Loucy (cell line): Measurements from ENCODE around the gene ZNF398.

ENCODE experiments used
- H2AFZ ChIP-seq: fragments of 200-600 bp; sonication (generic); 2 replicates; pipeline ENCODE4 v1.6.0; 2016; ENCODE audit warnings: antibody characterized with exemption, mild to moderate bottlenecking, low read length, moderate library complexity
- H3F3A ChIP-seq: fragments of 200-600 bp; 2 replicates; pipeline ENCODE4 v1.6.0; 2016; ENCODE audit warnings: antibody characterized with exemption, low read depth, mild to moderate bottlenecking
- H3K27me3 ChIP-seq: fragments of 200-600 bp; sonication (generic); 2 replicates; pipeline ENCODE4 v1.6.1; 2014; ENCODE audit warnings: low read length, mild to moderate bottlenecking; ENCODE audit not compliant: insufficient read depth, poor library complexity, severe bottlenecking
- H3K36me3 ChIP-seq: fragments of 200-600 bp; sonication (generic); 2 replicates; pipeline ENCODE4 v1.6.1; 2016; ENCODE audit warnings: low read length; ENCODE audit not compliant: insufficient read depth
- H3K4me1 ChIP-seq: fragments of 200-600 bp; sonication (generic); 2 replicates; pipeline ENCODE4 v1.5.1; 2014; ENCODE audit warnings: low read length, mild to moderate bottlenecking; ENCODE audit not compliant: insufficient read depth, poor library complexity, severe bottlenecking
- H3K4me2 ChIP-seq: fragments of 200-600 bp; sonication (generic); 2 replicates; pipeline ENCODE4 v1.6.0; 2014; ENCODE audit warnings: antibody characterized with exemption, low read length, low read depth, mild to moderate bottlenecking; ENCODE audit not compliant: poor library complexity, severe bottlenecking
- H3K4me3 ChIP-seq: fragments of 200-600 bp; sonication (generic); 2 replicates; pipeline ENCODE4 v1.5.1; 2014; ENCODE audit warnings: low read length, mild to moderate bottlenecking, mixed read lengths; ENCODE audit not compliant: poor library complexity, severe bottlenecking
- H3K79me2 ChIP-seq: fragments of 200-600 bp; sonication (generic); 2 replicates; pipeline ENCODE4 v1.6.1; 2014; ENCODE audit warnings: low read length; ENCODE audit not compliant: insufficient read depth
- H3K9ac ChIP-seq: fragments of 200-600 bp; sonication (generic); 2 replicates; pipeline ENCODE4 v1.6.0; 2014; ENCODE audit warnings: mild to moderate bottlenecking, low read depth, low read length, moderate library complexity; ENCODE audit not compliant: poor library complexity, severe bottlenecking
- H3K9me2 ChIP-seq: fragments of 200-600 bp; sonication (generic); replicated peaks from 2 replicates; pipeline ENCODE4 v1.6.1; 2016; ENCODE audit warnings: low read depth, low read length, mixed read lengths
- H3K9me3 ChIP-seq: fragments of 200-600 bp; sonication (generic); 2 replicates; pipeline ENCODE4 v1.6.1; 2014; ENCODE audit warnings: mild to moderate bottlenecking, antibody characterized with exemption, low read length, low read depth; ENCODE audit not compliant: insufficient read depth
- H4K20me1 ChIP-seq: fragments of 200-600 bp; sonication (generic); 2 replicates; pipeline ENCODE4 v1.6.0; 2014; ENCODE audit warnings: antibody characterized with exemption, low read length, mild to moderate bottlenecking; ENCODE audit not compliant: insufficient read depth, poor library complexity, severe bottlenecking
- CTCF ChIP-seq: fragments of 200-600 bp; sonication (generic); conservative IDR thresholded peaks from 2 replicates; pipeline ENCODE4 v1.5.1; 2014; ENCODE audit warnings: mild to moderate bottlenecking, antibody characterized with exemption, low read length
- EZH2phosphoT487 ChIP-seq: fragments of 200-600 bp; IDR thresholded peaks from 2 replicates; pipeline ENCODE4 v1.6.1; 2018; ENCODE audit warnings: antibody characterized with exemption, mild to moderate bottlenecking, moderate library complexity, borderline replicate concordance

Gene ZNF398

GRCh38 chr7:149104749-149105148 lies 42.5 kb upstream of the ZNF398 start:
- no peaks in the 10 kb centered on the region for H4K20me1 ChIP-seq
- H3K36me3 ChIP-seq = no peaks in the 10 kb centered on the region
- H3K27me3 ChIP-seq = no peaks in the 10 kb centered on the region
- H3K9me3 ChIP-seq = no peaks in the 10 kb centered on the region
- no peak overlapping the region for H2AFZ ChIP-seq
- no peak overlapping the region for H3K4me2 ChIP-seq
- H3K9me2 ChIP-seq = no peaks in the 10 kb centered on the region
- no peak for TF ChIP-seq EZH2phosphoT487
- no peak for TF ChIP-seq CTCF
- no peak overlapping the region for H3K9ac ChIP-seq
- no peaks in the 10 kb centered on the region for H3K4me1 ChIP-seq
- H3F3A ChIP-seq = no peaks in the 10 kb centered on the region
- no peak overlapping the region for H3K4me3 ChIP-seq
- H3K79me2 ChIP-seq = no peaks in the 10 kb centered on the region

- no peaks in the 10 kb centered on the region for H3K27me3 ChIP-seq
- H3K4me1 ChIP-seq = no peaks in the 10 kb centered on the region
- no peak overlapping the region for H3K9ac ChIP-seq
- no peaks in the 10 kb centered on the region for H3K36me3 ChIP-seq
- H3F3A ChIP-seq = no peaks in the 10 kb centered on the region
- no peaks in the 10 kb centered on the region for H3K9me3 ChIP-seq
- H2AFZ ChIP-seq = no peak overlapping the region
- no peaks in the 10 kb centered on the region for H3K9me2 ChIP-seq
- no peak overlapping the region for H3K4me2 ChIP-seq
- no peaks in the 10 kb centered on the region for H4K20me1 ChIP-seq
- no peak for TF ChIP-seq EZH2phosphoT487
- TF ChIP-seq CTCF = no peak
- no peak overlapping the region for H3K4me3 ChIP-seq
- no peaks in the 10 kb centered on the region for H3K79me2 ChIP-seq
Observed at GRCh38 chr7:149109969-149110368, 37.3 kb upstream of the ZNF398 start.

GRCh38 chr7:149125189-149125862 lies 21.9 kb upstream of the ZNF398 start:
- H3K9me3 ChIP-seq = peaks cover 3% of the 10 kb centered on the region; the same call in 1 of the 2 replicates
- no peaks in the 10 kb centered on the region for H3K27me3 ChIP-seq
- peaks cover 18% of the 10 kb centered on the region for H3K4me1 ChIP-seq
- TF ChIP-seq CTCF (no peak), EZH2phosphoT487 (no peak)
- H3F3A ChIP-seq = no peaks in the 10 kb centered on the region
- H3K36me3 ChIP-seq = peaks cover 3% of the 10 kb centered on the region; the same call in 1 of the 2 replicates
- peak overlapping the region; percentile 100 for H3K9ac ChIP-seq
- no peaks in the 10 kb centered on the region for H4K20me1 ChIP-seq
- peaks cover 36% of the 10 kb centered on the region for H3K79me2 ChIP-seq
- H2AFZ ChIP-seq = peak overlapping the region; percentile 71; the same call in 1 of the 2 replicates
- H3K4me3 ChIP-seq = peak overlapping the region; percentile 99
- H3K4me2 ChIP-seq = peak overlapping the region; percentile 99
- H3K9me2 ChIP-seq = no peaks in the 10 kb centered on the region
